C4-2B (cell line): ENCODE measurements around the gene RNASEH1.

ENCODE experiments used
- H3K27ac ChIP-seq: fragments of 450-650 bp; 2 replicates; pipeline ENCODE4 v1.5.1; 2017
- CTCF ChIP-seq: fragments of 450-650 bp; conservative IDR thresholded peaks from 2 replicates; pipeline ENCODE4 v1.5.1; 2017; ENCODE audit warnings: mild to moderate bottlenecking
- ZFX ChIP-seq: fragments of 450-650 bp; IDR thresholded peaks from 2 replicates; pipeline ENCODE4 v1.6.1; 2017

RNASEH1 gene

DNA sequence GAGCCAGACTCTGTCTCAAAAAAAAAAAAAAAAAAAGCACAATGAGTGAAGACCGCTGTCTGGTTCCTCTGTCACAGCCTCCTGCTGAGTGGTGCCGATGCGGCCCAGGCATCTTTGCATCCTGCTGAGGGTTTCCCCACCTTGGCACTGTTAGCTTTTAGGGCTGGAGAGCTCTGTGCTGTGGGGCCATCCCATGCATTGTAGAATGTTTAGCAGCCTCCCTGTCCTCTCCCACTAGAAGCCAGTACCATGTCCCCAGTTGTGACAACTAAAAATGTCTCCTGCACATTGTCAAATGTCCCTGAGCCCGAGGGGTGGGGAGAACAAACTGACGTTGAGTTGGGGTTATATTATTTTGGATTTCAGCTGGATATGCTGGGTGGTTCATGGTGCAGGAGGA, 28.9 kb upstream of the RNASEH1 start:
- TF ChIP-seq CTCF (no peak), ZFX (no peak)
- no peak overlapping the region for H3K27ac ChIP-seq

- peak overlapping the region; percentile 72 for H3K27ac ChIP-seq
- no peak for TF ChIP-seq ZFX
- no peak for TF ChIP-seq CTCF
These were observed 28.1 kb upstream of the RNASEH1 start for GRCh38 chr2:3586220-3586619.

DNA sequence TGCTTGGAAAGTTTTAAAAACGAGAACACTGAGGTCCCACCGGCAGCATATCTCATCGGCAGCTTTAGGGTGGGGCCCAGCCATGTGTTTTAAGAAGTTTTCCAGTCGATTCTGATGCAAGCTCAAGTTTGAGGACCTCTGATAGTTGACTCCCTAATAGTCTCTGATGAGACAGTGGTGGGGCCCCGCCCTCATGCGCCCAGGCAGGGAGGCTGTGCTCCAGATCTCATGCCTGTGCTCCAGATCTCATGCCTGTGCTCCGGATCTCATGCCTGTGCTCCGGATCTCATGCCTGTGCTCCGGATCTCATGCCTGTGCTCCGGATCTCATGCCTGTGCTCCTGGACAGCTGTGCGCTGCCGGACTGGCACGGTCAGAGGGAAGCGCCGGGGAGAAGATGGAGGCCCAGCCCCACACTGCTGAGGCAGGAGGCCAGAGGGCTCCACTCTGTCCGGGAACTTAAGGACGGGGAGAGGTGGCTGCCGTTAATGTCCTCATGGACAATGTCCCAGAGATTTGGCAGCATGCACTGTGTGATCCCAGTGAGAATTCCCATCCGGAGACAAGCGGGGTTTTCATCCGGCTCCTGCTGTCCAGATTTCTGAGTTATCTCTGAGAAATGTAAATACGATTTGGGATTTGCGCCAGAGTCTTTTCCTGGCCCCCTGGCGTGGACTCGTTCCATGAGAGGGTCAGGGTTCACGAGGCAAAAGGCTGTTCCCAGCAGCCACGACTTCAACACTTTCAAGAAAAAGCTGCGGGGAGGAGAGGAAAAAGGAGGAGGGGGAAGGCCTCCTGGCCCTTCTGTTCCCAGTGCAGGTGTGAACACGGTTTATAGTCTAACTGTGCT, 27.4 kb upstream of the RNASEH1 start:
- H3K27ac ChIP-seq = peak overlapping the region; percentile 72
- TF ChIP-seq ZFX (no peak), CTCF (no peak)

- peak overlapping the region; percentile 72 for H3K27ac ChIP-seq
- no peak for TF ChIP-seq ZFX
- no peak for TF ChIP-seq CTCF
These were observed 26.6 kb upstream of the RNASEH1 start for GRCh38 chr2:3584608-3585260.

GRCh38 chr2:3584076-3584475, 25.9 kb upstream of the RNASEH1 start:
- peak overlapping the region; percentile 72; the same call in 1 of the 2 replicates for H3K27ac ChIP-seq
- no peak for TF ChIP-seq ZFX
- TF ChIP-seq CTCF = no peak

GRCh38 chr2:3581367-3582262, 23.5 kb upstream of the RNASEH1 start:
- TF ChIP-seq CTCF = no peak
- TF ChIP-seq ZFX = no peak
- no peak overlapping the region for H3K27ac ChIP-seq
